DMS114 treated with DMSO at 0.1 percent for 48 hours (cell line): ENCODE measurements around the gene RAP1GAP.

Source experiments
- DNase-seq: peaks from one replicate; lab custom pipeline; 2025; ENCODE audit not compliant: unreplicated experiment; lab: John Stamatoyannopoulos, UW

The RAP1GAP gene

DNA sequence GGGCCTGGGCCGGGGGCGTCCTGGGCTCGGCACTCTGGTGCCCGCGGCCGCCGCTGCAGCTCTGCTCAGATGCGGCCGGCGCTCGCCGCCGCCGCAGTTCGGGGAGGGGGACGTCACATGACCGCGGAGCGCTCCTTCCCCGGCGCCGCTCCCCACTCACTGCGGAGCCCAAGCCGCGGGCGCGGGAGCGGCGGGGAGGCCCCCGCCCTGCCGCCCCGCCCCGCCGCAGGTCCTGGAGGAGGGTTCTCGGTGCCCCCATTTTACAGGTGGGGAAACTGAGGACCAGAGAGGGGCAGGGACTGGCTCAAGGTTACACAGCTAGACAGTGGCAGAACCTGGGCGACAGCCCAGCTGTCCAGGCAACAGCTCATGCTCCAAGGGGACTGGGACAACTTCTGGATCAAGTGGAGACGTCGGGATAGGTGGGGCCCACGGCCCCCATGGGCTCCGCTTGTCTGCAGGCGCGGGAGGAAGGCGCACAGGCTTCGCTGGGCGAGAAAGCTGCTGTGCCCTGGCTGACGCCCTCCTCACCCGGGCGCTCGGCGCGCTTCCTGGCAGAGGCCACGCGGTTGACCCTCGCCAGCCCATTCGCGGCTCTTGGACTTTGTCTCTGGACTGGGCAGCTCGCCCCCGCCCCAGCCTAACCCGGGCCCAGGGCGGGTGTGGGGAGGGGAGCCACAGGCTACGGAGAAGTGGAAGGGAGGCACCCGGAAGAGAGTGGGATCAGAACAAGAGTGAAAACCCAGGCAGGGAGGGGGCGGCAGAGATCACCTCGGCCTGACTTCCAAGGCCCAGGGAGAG lies at the start of gene RAP1GAP:
RAP1GAP (minus strand) TSS at position 100 of the 801 bp plus-strand sequence. CDS start 49,325 bp downstream, outside the sequence.
- DNase-seq = no peak

DNA sequence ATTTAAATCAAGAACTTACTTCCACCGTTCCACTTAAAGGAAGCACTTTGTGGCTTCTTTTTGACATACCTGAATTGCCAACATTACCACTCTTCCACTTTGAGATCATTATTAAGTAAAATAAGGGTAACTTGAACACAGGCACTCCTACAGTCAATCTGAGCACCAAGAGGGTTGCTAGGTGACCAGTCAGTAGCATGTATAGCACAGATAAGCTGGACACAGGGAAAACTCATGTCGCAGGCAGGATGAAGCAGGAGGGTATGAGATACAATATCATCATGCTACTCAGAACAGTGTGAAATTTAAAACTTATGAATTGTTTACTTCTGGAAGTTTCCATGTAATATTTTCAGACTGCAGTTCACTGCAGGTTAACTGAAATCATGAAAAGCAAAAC lies 47.0 kb upstream of the RAP1GAP start:
- no peak for DNase-seq

DNA sequence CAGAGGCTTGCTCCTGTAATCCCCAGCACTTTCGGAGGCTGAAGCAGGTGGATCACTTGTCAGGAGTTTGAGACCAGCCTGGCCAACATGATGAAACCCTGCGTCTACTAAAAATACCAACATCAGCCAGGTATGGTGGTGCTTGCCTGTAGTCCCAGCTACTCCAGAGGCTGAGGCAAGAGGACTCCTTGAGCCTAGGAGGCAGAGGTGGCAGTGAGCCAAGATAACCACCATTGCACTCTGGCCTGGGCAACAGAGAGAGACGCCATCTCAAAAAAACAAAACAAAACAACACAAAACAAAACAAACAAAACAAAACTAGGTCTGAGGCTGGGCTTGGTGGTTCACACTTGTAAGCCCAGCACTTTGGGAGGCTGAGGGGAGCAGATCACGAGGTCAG lies 38.7 kb upstream of the RAP1GAP start:
- DNase-seq = no peak

DNA sequence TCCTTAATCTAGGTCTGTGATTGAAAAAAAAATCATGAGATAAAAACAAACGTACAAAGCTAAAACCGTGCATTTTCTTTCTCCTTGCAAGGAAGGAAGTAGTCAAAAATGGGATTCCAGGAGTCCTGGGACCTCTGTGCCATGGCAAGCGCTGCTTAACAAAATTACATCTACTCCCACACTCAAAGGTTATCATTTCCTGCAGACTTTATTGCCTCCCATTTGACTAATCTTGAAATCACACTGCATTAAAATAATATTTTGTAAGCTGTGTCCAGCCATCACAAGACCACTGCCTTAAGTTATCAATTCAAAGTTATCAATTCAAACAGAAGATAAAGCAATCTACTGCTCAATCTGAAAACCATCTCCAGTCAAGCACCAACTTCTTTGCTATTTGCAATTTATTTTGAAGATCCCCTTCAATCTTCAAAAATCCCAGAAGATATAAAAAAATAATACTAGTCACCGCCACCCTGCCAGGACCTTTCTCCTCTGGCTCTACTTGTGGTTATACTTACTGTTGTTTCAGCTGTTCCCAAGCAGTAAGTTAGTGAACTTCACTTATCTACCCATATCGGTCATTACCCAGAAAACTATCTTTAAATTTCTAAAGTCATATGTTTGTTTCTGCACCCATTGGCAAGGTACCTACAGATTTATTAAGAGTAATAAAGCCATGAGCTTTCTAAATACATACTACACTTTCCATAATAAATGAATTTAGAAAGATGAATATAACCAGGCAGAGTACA lies 38.1 kb upstream of the RAP1GAP start:
- DNase-seq = no peak

DNA sequence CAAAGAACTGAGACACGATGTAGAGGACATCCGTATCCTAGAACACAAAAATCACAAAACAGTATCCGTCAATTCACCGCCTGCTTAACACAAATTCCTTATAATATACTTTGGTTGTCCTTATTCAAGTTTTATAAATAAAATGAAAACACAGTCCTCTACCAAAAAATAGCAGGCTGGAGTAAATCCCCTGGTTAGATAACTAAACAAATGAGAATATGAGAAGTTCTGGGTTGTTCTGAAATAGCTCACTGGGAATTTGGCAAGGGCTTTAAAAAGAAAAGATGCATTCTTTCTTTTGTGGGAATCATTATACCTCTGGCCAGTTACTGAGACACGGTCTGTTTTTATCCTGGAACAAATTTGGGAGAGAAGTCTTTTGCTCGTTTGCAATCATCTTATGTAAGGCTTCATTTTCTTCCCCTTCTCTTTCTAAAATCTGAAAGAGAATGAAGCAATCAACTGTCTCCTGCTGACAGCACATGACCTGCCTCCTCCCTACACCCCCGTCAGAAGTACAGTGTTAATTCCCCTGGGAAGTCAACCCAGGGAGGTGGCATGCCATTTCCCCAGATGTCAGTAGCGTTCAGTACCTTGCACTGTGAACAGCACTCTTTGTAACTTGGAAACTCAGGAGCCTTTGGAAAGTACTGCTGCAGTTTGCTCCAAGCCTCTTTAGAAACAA lies 37.1 kb upstream of the RAP1GAP start:
- DNase-seq = no peak

- no peak for DNase-seq
Measured at GRCh38 chr1:21705303-21705980, 36.3 kb upstream of the RAP1GAP start.

- DNase-seq = no peak
Measured at GRCh38 chr1:21704145-21704544, 35.0 kb upstream of the RAP1GAP start.

GRCh38 chr1:21703318-21703963 lies 34.3 kb upstream of the RAP1GAP start:
- peak; percentile 44 for DNase-seq

DNA sequence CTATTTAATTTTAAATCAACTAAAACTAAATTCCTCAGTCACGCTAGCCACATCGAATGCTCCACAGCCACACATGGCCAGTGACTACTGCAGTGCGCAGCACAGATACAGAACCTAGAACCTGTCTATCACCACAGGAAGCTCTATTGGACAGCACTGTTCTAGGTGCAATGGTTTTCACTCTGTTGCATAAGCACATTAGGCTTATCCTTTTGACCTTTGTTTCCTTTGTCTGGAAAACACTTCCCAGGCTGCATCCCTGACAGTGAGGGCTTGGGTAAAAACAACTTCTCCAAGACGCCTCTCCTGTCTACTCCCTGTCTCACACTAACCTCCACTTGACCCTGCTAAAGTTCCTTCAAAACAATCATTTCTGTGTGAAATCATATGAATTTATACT lies 33.6 kb upstream of the RAP1GAP start:
- DNase-seq = no peak

DNA sequence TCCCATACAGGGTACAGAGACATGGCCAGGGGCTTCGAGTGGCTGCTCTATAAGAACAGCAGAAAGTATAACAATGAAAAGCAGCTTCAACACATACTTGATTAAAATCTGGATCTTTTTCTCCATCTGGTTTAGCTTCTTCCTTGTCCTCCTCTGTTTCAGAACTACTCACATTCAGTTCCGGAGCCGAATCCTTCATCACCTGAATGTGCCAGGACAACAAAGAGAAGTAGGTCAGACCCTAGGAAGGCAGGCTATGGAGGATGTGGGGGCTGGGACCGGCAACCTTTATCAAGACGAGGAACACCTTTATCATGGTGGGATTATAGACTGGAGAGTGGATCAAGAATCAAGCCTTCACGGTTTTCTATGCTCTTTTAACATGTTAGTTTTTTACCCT lies 32.2 kb upstream of the RAP1GAP start:
- DNase-seq = no peak

DNA sequence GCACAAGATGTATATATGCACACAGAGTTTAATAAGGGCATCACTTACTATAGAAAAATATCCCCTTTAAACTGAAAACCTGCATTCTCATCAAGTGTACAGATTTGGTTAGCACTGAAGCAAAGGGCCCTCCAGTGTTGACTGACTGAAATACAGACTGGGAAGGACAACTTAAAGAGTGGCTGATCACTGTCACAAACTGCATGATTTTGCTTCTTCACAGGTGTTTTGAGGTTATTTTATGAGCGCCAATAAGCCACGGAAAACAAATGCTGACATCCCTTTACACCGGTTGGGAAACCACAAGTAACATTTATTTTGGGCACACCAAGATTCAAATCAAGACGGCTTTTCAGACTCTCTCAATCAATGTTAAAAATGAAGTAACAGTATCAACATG lies 30.9 kb upstream of the RAP1GAP start:
- no peak for DNase-seq

GRCh38 chr1:21696931-21697330 lies 27.8 kb upstream of the RAP1GAP start:
- DNase-seq = no peak

DNA sequence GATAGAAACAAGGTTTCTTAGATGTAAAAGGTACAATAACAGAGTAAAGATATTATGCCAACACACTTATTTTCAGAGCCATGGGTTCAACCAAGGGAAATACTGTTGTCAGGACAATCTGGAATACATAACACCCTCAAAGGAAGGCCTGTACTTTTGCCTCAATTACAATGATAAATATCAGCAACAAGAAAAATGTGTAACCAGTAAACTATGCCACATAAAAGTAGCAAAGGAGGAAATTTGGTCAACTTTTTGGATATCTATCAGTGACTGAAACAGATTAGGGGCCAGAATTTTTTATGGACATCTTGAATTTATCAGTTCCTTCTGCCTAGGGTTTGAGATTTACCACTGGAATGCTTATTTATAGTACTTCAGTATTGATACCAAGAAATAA lies 24.6 kb upstream of the RAP1GAP start:
- DNase-seq = no peak

DNA sequence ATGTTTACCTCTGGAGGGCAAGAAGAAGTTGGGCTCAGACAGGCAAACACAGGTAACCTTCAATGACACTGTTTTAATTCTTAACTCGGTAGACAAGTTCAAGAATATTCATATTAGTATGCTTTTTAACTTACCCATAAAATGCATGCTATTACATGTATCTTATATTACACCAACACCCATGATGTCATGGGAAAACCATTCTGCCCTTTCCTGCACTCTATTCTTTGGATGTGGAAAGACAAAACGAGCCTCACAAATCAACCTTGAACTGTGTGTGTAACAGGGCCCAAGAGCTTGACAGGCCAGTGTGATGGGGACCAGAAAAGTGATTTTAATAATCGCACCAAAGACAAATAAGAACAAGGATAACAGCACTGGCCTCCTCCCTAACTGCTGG lies 22.6 kb upstream of the RAP1GAP start:
- no peak for DNase-seq

- no peak for DNase-seq
Measured at GRCh38 chr1:21689661-21690372, 20.7 kb upstream of the RAP1GAP start.

DNA sequence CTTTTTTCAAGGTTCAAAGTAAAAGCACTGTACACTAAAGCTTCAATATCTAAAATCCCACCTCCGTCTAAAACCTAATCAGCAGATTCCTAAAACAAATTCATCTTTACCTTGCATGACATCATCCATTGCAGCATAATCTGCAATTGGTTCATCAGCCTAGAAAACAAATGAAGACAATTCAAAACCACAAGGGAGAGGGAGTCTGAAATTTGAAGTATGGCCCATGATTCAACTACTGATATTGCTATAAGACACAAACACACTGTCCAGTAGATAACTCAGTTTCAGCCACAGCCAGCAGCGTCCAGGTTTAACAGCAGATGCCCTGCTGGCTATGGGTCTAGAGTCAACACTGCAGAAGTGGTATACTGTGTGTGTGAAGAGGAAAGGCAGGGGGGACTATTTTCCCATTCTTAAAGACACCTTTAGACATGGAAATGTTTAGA lies 17.9 kb upstream of the RAP1GAP start:
- no peak for DNase-seq

- DNase-seq = no peak
Measured at GRCh38 chr1:21685946-21686678, 17.0 kb upstream of the RAP1GAP start.

DNA sequence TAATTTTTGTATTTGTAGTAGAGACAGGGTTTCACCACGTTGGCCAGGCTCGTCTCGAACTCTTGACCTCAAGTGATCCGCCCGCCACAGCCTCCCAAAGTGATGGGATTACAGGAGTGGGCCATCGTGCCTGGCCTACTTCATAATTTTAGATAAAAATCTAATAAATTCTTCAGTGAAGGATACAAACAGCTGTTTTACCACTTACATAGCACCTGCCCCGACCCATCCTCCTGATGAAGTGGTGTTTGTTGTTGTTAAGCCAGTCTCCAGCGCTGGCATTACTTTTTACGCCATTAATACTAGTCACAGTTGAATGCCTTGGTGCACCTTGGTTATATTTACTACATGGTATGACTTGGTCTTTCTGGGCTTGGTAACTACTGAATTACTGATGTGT lies 12.3 kb upstream of the RAP1GAP start:
- DNase-seq = no peak

GRCh38 chr1:21680918-21681317 lies 11.8 kb upstream of the RAP1GAP start:
- DNase-seq = no peak
